ENCODE measurements around the gene SCGB1D4.

The SCGB1D4 gene

GRCh38 chr11:62322524-62322923 lies 23.6 kb upstream of the SCGB1D4 start:
- no peaks in the 10 kb centered on the region for H3K4me1 Mint-ChIP-seq (ENCODE audit: low read depth)
- peaks cover 3% of the 10 kb centered on the region for H3K27me3 Mint-ChIP-seq
- no peaks in the 10 kb centered on the region for H3K9me3 Mint-ChIP-seq (ENCODE audit: low read depth)
- no peaks in the 10 kb centered on the region for H3K36me3 Mint-ChIP-seq
- no peak overlapping the region for H3K4me3 Mint-ChIP-seq
- no peak overlapping the region for H3K27ac Mint-ChIP-seq

- Mint-ChIP-seq H3K27me3 (peaks cover 4% of the 10 kb centered on the region), H3K4me1 (ENCODE audit: low read depth) (peaks cover 10% of the 10 kb centered on the region), H3K27ac (no peak overlapping the region), H3K9me3 (ENCODE audit: low read depth) (no peaks in the 10 kb centered on the region), H3K4me3 (no peak overlapping the region), H3K36me3 (no peaks in the 10 kb centered on the region)
Measured at GRCh38 chr11:62315431-62315830, 16.6 kb upstream of the SCGB1D4 start.

- Mint-ChIP-seq H3K4me3 (no peak overlapping the region), H3K9me3 (ENCODE audit: low read depth) (peaks cover 10% of the 10 kb centered on the region), H3K27me3 (peaks cover 10% of the 10 kb centered on the region), H3K4me1 (ENCODE audit: low read depth) (peaks cover 10% of the 10 kb centered on the region), H3K36me3 (no peaks in the 10 kb centered on the region), H3K27ac (no peak overlapping the region)
Measured at GRCh38 chr11:62309991-62310390, 11.1 kb upstream of the SCGB1D4 start.

GRCh38 chr11:62307950-62308349 lies 9.1 kb upstream of the SCGB1D4 start:
- no peak overlapping the region for H3K4me3 Mint-ChIP-seq
- H3K36me3 Mint-ChIP-seq, result no peaks in the 10 kb centered on the region
- H3K27me3 Mint-ChIP-seq, result peaks cover 7% of the 10 kb centered on the region
- no peak overlapping the region for H3K27ac Mint-ChIP-seq
- peaks cover 10% of the 10 kb centered on the region for H3K9me3 Mint-ChIP-seq (ENCODE audit: low read depth)
- H3K4me1 Mint-ChIP-seq (ENCODE audit: low read depth), result peaks cover 10% of the 10 kb centered on the region

GRCh38 chr11:62306227-62306626 lies 7.4 kb upstream of the SCGB1D4 start:
- no peak overlapping the region for H3K4me3 Mint-ChIP-seq
- H3K4me1 Mint-ChIP-seq (ENCODE audit: low read depth), result peaks cover 3% of the 10 kb centered on the region
- H3K27ac Mint-ChIP-seq, result no peak overlapping the region
- peaks cover 9% of the 10 kb centered on the region for H3K27me3 Mint-ChIP-seq
- peaks cover 10% of the 10 kb centered on the region for H3K9me3 Mint-ChIP-seq (ENCODE audit: low read depth)
- no peaks in the 10 kb centered on the region for H3K36me3 Mint-ChIP-seq

DNA sequence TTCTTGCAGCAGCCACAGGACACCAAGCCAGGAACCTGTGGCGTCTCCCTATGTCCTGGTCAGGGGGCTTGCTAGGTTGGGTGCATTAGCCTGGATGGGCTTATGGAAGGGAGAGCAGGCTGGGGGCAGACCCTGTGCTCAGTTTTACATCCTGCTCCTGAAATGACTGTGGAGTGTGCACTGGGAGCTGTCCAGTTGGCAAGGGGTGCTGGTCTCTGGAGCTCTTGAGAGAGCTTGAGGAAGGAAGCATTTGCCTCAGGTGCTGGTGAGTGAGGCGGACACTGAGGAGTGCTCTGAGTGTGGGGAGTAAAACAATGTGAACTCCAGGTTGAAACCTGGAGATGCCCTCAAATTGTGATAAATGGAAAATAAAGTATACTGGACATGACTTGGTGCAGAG lies 3.4 kb downstream of the SCGB1D4 start:
- Mint-ChIP-seq H3K27ac (no peak overlapping the region), H3K4me1 (ENCODE audit: low read depth) (no peaks in the 10 kb centered on the region), H3K27me3 (peaks cover 7% of the 10 kb centered on the region), H3K9me3 (ENCODE audit: low read depth) (no peaks in the 10 kb centered on the region), H3K36me3 (no peaks in the 10 kb centered on the region), H3K4me3 (no peak overlapping the region)

- H3K4me1 Mint-ChIP-seq (ENCODE audit: low read depth), result no peaks in the 10 kb centered on the region
- H3K4me3 Mint-ChIP-seq, result no peak overlapping the region
- H3K27me3 Mint-ChIP-seq, result peaks cover 3% of the 10 kb centered on the region
- H3K9me3 Mint-ChIP-seq (ENCODE audit: low read depth), result no peaks in the 10 kb centered on the region
- no peaks in the 10 kb centered on the region for H3K36me3 Mint-ChIP-seq
- no peak overlapping the region for H3K27ac Mint-ChIP-seq
Measured at GRCh38 chr11:62280452-62280851, 18.4 kb downstream of the SCGB1D4 start.

- Mint-ChIP-seq H3K27ac (no peak overlapping the region), H3K9me3 (ENCODE audit: low read depth) (no peaks in the 10 kb centered on the region), H3K4me1 (ENCODE audit: low read depth) (no peaks in the 10 kb centered on the region), H3K27me3 (peaks cover 2% of the 10 kb centered on the region), H3K36me3 (no peaks in the 10 kb centered on the region), H3K4me3 (no peak overlapping the region)
Measured at GRCh38 chr11:62273789-62274275, 25.0 kb downstream of the SCGB1D4 start.

DNA sequence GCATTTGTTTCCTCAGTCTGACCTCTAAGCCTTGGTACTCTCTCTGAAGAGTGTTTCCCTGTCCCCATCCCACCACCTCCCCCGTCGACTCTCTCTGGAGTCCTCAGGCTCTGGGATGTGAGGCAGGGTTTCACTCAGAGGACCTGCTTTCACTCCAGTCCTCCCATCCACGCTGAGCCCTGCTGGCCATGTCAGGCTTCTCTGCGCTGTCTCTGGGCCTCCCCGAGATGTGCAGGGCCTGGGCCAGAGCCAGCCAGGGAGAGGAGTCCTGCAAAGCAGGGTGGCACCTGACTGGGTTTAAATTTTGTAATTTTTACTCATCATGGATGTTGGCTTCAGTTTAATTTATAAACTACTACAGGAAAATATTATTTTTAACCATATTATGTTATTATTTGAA lies 25.6 kb downstream of the SCGB1D4 start:
- Mint-ChIP-seq H3K36me3 (no peaks in the 10 kb centered on the region), H3K4me1 (ENCODE audit: low read depth) (no peaks in the 10 kb centered on the region), H3K27me3 (peaks cover 4% of the 10 kb centered on the region), H3K27ac (no peak overlapping the region), H3K4me3 (no peak overlapping the region), H3K9me3 (ENCODE audit: low read depth) (no peaks in the 10 kb centered on the region)

GRCh38 chr11:62269654-62270278 lies 29.1 kb downstream of the SCGB1D4 start, which contains the start of gene SCGB2A2:
TSS of gene SCGB2A2 (plus strand) at chr11:62270158. CDS start at chr11:62270217, 59 bp downstream.
- H3K4me3 Mint-ChIP-seq, result no peak within 1 kb of the TSS
- H3K27me3 Mint-ChIP-seq, result peaks cover 4% of the 10 kb centered on the region
- no peak within 1 kb of the TSS for H3K27ac Mint-ChIP-seq
- H3K4me1 Mint-ChIP-seq (ENCODE audit: low read depth), result peaks cover 2% of the 10 kb centered on the region
- H3K36me3 Mint-ChIP-seq, result no peaks in the 10 kb centered on the region
- H3K9me3 Mint-ChIP-seq (ENCODE audit: low read depth), result no peaks in the 10 kb centered on the region

DNA sequence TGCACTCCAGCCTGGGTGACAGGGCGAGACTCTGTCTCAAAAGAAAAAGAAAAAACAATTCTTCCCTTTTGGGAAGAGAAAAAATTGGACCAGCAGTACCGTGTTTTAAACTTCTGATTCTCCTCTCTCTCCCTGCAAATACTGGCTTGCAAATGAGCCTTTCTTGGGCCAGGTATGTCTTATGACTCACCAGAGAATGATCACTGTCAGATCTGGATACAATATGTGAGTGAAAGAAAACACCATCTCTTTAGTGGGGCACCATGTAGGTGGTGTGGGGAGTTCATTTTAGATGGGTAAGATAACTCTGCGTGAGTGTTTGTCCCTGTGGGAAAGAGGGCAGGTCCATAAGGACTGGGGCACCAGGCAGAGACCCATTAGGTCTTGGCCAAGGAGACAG lies 31.3 kb downstream of the SCGB1D4 start:
- H3K4me3 Mint-ChIP-seq, result no peak overlapping the region
- peaks cover 2% of the 10 kb centered on the region for H3K4me1 Mint-ChIP-seq (ENCODE audit: low read depth)
- no peaks in the 10 kb centered on the region for H3K9me3 Mint-ChIP-seq (ENCODE audit: low read depth)
- no peak overlapping the region for H3K27ac Mint-ChIP-seq
- peaks cover 6% of the 10 kb centered on the region for H3K27me3 Mint-ChIP-seq
- no peaks in the 10 kb centered on the region for H3K36me3 Mint-ChIP-seq

DNA sequence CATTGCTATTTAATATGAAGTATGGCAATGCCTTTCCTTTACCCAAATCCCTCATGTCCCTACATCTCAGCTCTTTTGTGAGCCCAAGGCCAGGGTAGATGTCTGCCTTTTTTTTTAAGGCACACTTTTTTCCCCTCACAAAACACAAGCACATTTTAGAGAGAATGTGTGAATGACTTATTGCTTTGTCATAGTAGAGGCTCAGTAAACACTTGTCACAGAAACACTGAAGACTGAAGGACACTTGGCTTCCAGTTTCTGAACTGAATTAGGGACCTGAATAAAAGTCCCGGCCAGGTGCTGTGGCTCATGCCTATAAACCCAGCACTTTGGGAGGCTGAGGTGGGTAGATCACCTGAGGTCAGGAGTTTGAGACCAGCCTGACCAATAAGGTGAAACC lies 31.8 kb downstream of the SCGB1D4 start:
- no peak overlapping the region for H3K4me3 Mint-ChIP-seq
- no peaks in the 10 kb centered on the region for H3K36me3 Mint-ChIP-seq
- H3K9me3 Mint-ChIP-seq (ENCODE audit: low read depth), result no peaks in the 10 kb centered on the region
- H3K27ac Mint-ChIP-seq, result peak overlapping the region; percentile 70
- H3K4me1 Mint-ChIP-seq (ENCODE audit: low read depth), result peaks cover 2% of the 10 kb centered on the region
- H3K27me3 Mint-ChIP-seq, result peaks cover 6% of the 10 kb centered on the region

- peaks cover 2% of the 10 kb centered on the region for H3K4me1 Mint-ChIP-seq (ENCODE audit: low read depth)
- no peaks in the 10 kb centered on the region for H3K36me3 Mint-ChIP-seq
- H3K4me3 Mint-ChIP-seq, result no peak overlapping the region
- peak overlapping the region; percentile 70 for H3K27ac Mint-ChIP-seq
- peaks cover 6% of the 10 kb centered on the region for H3K27me3 Mint-ChIP-seq
- H3K9me3 Mint-ChIP-seq (ENCODE audit: low read depth), result no peaks in the 10 kb centered on the region
Measured at GRCh38 chr11:62266558-62266957, 32.3 kb downstream of the SCGB1D4 start.

DNA sequence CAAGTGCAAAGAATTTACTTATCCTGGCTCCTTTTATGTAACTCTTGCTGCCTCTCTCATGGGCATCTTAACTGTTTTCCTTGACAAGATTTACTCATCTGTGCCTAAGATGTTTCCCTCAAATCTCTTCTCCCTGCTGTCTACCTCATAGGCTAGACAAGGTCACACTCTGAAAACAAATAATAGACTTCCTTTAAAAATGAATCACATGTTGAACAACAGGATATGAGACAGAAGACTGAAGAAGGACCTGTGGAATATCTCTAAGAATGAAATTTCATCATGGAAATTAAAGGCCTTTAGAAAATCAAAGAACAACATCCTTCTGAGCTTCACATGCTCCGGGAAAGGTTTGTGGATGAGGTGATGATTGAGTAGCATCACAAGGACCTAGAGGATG lies 34.9 kb downstream of the SCGB1D4 start:
- H3K4me1 Mint-ChIP-seq (ENCODE audit: low read depth), result peaks cover 2% of the 10 kb centered on the region
- H3K36me3 Mint-ChIP-seq, result no peaks in the 10 kb centered on the region
- no peak overlapping the region for H3K27ac Mint-ChIP-seq
- H3K4me3 Mint-ChIP-seq, result no peak overlapping the region
- peaks cover 4% of the 10 kb centered on the region for H3K27me3 Mint-ChIP-seq
- no peaks in the 10 kb centered on the region for H3K9me3 Mint-ChIP-seq (ENCODE audit: low read depth)

DNA sequence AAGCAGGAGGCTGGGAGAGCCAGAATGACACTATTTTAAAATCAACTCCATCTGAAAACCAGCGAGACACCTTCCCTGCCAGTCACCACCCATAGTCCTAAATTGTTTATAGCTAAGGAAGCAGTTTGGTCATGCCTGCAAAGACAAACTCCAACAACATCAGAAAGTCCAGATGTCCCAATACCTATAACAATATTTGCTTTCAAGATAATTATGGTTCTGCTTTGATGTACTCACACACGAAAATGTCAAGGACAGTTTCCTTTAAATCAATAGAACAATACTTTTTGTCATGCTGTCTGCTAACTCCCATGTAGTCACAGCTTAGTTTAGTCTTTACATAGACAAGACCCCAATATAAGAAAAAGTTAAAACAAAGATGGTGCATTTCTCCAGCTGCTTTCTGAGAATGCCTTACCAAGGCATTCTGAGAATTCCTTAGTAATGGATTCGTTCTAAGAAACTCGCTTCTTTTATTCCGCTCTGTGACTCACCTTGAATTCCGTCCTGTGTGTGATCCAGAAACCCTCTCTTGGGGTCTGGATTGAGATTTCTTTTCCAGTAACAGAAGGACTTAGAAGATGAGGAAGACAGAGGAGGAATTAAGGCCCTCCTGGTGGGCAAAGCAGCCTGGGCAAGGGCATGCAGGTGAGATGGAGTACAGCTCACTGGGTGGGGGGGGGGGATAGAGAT lies 38.5 kb downstream of the SCGB1D4 start:
- Mint-ChIP-seq H3K27ac (no peak overlapping the region), H3K4me1 (ENCODE audit: low read depth) (no peaks in the 10 kb centered on the region), H3K4me3 (no peak overlapping the region), H3K36me3 (no peaks in the 10 kb centered on the region), H3K9me3 (ENCODE audit: low read depth) (no peaks in the 10 kb centered on the region), H3K27me3 (peaks cover 5% of the 10 kb centered on the region)

GRCh38 chr11:62256281-62256680 lies 42.6 kb downstream of the SCGB1D4 start:
- Mint-ChIP-seq H3K4me1 (ENCODE audit: low read depth) (no peaks in the 10 kb centered on the region), H3K4me3 (no peak overlapping the region), H3K9me3 (ENCODE audit: low read depth) (peaks cover 14% of the 10 kb centered on the region), H3K36me3 (peaks cover 11% of the 10 kb centered on the region), H3K27ac (no peak overlapping the region), H3K27me3 (peaks cover 4% of the 10 kb centered on the region)

Measured in activated naive CD8-positive, alpha-beta T cell (primary cell).